Naive thymus-derived CD4-positive, alpha-beta T cell (primary cell): ENCODE measurements around the gene MMP23B. TPM values are rescaled to one million over a fixed set of nuclear protein-coding genes. Genes with fewer than 3 reads are reported as not detected.

ENCODE experiments used
- ATAC-seq: fragments of 150-1000 bp; cut with Tn5 transposase; 2 replicates; pipeline ENCODE4 v1.10.0; 2021; ENCODE audit warnings: mild to moderate bottlenecking, moderate library complexity
- CTCF ChIA-PET: fragments of 350-600 bp; sonication (Branson Sonifier 250); formaldehyde crosslinking; loops from one replicate; lab custom pipeline; 2021; ENCODE audit warnings: antibody characterized with exemption; lab: Charles Lee
- POLR2A ChIA-PET: fragments of 350-600 bp; sonication (Branson Sonifier 250); formaldehyde crosslinking; loops from one replicate; lab custom pipeline; 2021; ENCODE audit warnings: antibody characterized with exemption, inconsistent platforms; lab: Charles Lee
- DNase-seq, 9 donors: peaks; one replicate each; pipeline versions ENCODE4 v3.0.0 to v3.0.0-alpha.2; 2020 to 2022; ENCODE audit warnings: mixed read lengths in 1 of 9
- H3K27ac ChIP-seq: one replicate; pipeline ENCODE4 v1.7.0; 2013; ENCODE audit warnings: mild to moderate bottlenecking, low read depth, low read length, moderate library complexity
- H3K27me3 ChIP-seq, 2 donors: one replicate each; pipeline ENCODE4 v1.7.0; 2013; ENCODE audit warnings: low read length in 2 of 2, mild to moderate bottlenecking in 2 of 2, moderate library complexity in 2 of 2; ENCODE audit not compliant: control insufficient read depth in 2 of 2, insufficient read depth in 2 of 2
- H3K36me3 ChIP-seq, 3 experiments: 1 replicate in 2 of 3; 2 replicates in 1 of 3; pipeline ENCODE4 v1.7.0; 2013; ENCODE audit warnings: low read length in 3 of 3, mild to moderate bottlenecking in 3 of 3, moderate library complexity in 1 of 3; ENCODE audit not compliant: insufficient read depth in 3 of 3, control insufficient read depth in 2 of 3
- H3K4me1 ChIP-seq, 2 donors: one replicate each; pipeline ENCODE4 v1.7.0; 2013; ENCODE audit warnings: low read length in 2 of 2, mild to moderate bottlenecking in 2 of 2, moderate library complexity in 1 of 2; ENCODE audit not compliant: control insufficient read depth in 2 of 2, insufficient read depth in 2 of 2
- H3K4me3 ChIP-seq: 2 replicates; pipeline ENCODE4 v1.7.0; 2013; ENCODE audit warnings: mild to moderate bottlenecking, low read length
- H3K9me3 ChIP-seq, 3 experiments: 1 replicate in 2 of 3; 2 replicates in 1 of 3; pipeline ENCODE4 v1.7.0; 2013; ENCODE audit warnings: low read length in 3 of 3; ENCODE audit not compliant: control insufficient read depth in 2 of 3
- H3K27ac Mint-ChIP-seq, 9 donors: one replicate each; pipeline ENCODE4 v1.8.0; 2020 to 2022; ENCODE audit warnings: mixed read lengths in 9 of 9, mild to moderate bottlenecking in 8 of 9, moderate library complexity in 5 of 9, inconsistent platforms in 2 of 9
- H3K27me3 Mint-ChIP-seq, 5 donors: one replicate each; pipeline ENCODE4 v1.8.0; 2021 to 2022; ENCODE audit warnings: mixed read lengths in 5 of 5, mild to moderate bottlenecking in 1 of 5
- H3K36me3 Mint-ChIP-seq, 5 donors: one replicate each; pipeline ENCODE4 v1.8.0; 2020 to 2022; ENCODE audit warnings: mixed read lengths in 5 of 5, mild to moderate bottlenecking in 3 of 5, inconsistent platforms in 1 of 5
- H3K4me1 Mint-ChIP-seq, 7 donors: one replicate each; pipeline ENCODE4 v1.8.0; 2020 to 2022; ENCODE audit warnings: mixed read lengths in 7 of 7, mild to moderate bottlenecking in 3 of 7, inconsistent platforms in 1 of 7
- H3K4me3 Mint-ChIP-seq, 10 donors: one replicate each; pipeline ENCODE4 v1.8.0; 2020 to 2022; ENCODE audit warnings: mild to moderate bottlenecking in 10 of 10, mixed read lengths in 10 of 10, moderate library complexity in 6 of 10, inconsistent platforms in 2 of 10
- H3K9me3 Mint-ChIP-seq, 11 donors: one replicate each; pipeline ENCODE4 v1.8.0; 2020 to 2022; ENCODE audit warnings: mixed read lengths in 11 of 11, mild to moderate bottlenecking in 4 of 11, inconsistent platforms in 1 of 11, moderate library complexity in 1 of 11
- intact Hi-C, 2 donors: fragments of 100-400 bp; cut with micrococcal nuclease; formaldehyde crosslinking; loops; one replicate each; pipeline ENCODE4 v1.15.1; 2023
- polyA plus RNA-seq, 2 donors: library from polyadenylated mRNA; unstranded; fragments of 300-500 nt; fragmentation: Illumina TruSeq; gene quantifications; one replicate each; pipeline ENCODE4 v1.2.3, GENCODE V29; 2021
- total RNA-seq, 6 experiments: library from RNA in 5 of 6; stranded (reverse) in 5 of 6; gene quantifications; 1 replicate in 5 of 6; 2 replicates in 1 of 6; pipeline ENCODE4 v1.2.3 and lab custom pipeline; 2021 to 2026

MMP23B gene
- total and polyA plus RNA-seq, 7 experiments from 2014 or later = 2.7 to 12.8 (median 4.2) TPM; not detected in 2

DNA sequence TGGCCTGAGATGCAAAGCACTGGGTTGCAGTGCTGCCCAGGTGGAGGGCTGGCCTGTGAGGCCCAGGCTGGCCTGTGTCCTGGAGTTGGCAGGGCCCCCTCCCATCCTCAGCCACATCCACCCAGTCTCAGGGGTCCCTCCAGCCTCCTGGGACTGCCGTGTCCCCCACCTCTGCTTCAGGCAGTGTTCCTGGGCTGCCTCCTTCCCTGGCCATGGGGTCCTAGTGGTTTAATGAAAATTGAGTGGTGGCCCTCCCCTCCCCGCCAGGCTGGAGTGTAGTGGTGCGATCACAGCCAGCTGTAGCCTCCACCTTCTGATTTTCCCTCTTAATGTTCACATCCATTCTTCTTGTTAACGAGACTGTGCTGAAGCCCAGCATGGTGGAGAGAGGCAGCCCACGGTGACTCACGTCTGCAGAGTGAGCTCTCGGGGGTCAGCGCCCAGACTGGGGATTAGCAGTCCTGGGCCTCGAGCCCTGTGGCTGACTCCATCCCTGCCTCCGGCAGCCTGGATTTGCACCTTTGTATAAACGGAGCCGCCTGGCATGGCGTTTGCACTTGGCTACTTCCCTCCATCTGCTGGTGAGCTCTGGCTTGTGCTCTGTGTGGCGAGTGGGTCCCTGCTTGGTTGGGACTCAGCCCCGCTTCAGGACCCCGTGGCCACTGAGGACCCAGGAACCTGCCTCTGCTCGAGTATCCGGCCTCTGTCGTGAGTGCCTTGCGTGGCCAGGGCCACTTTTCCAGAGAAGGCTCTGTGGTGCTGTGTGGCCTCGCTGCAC, 9.8 kb upstream of the MMP23B start:
- H3K4me3 ChIP-seq = no peak overlapping the region
- H3K27me3 ChIP-seq = no peaks in the 10 kb centered on the region
- H3K36me3 ChIP-seq = no peaks in the 10 kb centered on the region
- POLR2A ChIA-PET = no interaction called here
- intact Hi-C loops = no loop called here
- Mint-ChIP-seq H3K27me3 (no peaks in the 10 kb centered on the region), H3K27ac (peak overlapping the region in 2 of 9 donors; percentile 11 to 41), H3K9me3 (no peaks in the 10 kb centered on the region), H3K36me3 (no peaks in the 10 kb centered on the region), H3K4me3 (peak overlapping the region in 2 of 10 donors; percentile 20 to 25), H3K4me1 (peaks cover 0 to 21% (median 6%) of the 10 kb centered on the region in 7 donors)
- DNase-seq (no peak), ATAC-seq (no peak)
- H3K9me3 ChIP-seq = no peaks in the 10 kb centered on the region
- no peak overlapping the region for H3K27ac ChIP-seq
- no peaks in the 10 kb centered on the region for H3K4me1 ChIP-seq
- CTCF ChIA-PET = no interaction called here

DNA sequence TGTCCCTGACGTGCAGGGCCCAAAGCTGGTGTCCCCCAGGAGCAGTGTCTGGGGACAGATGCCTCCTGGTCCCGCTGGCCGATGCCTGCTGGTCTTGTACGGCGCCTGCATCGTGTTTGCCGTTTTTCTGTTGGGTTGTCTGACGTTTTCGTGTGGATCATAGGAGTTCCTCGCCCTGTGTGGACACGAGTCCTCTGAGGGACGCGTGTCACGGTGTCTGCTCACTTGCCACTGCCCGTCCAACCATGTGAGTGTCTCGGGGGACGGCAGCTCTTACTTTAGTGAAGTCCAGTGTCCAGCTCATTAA, 9.2 kb upstream of the MMP23B start:
- Mint-ChIP-seq H3K27me3 (no peaks in the 10 kb centered on the region), H3K36me3 (no peaks in the 10 kb centered on the region), H3K4me3 (peak overlapping the region in 1 of 10 donors; percentile 36), H3K27ac (no peak overlapping the region), H3K4me1 (peaks cover 0 to 15% (median under 1%) of the 10 kb centered on the region in 7 donors), H3K9me3 (no peaks in the 10 kb centered on the region)
- no peaks in the 10 kb centered on the region for H3K27me3 ChIP-seq
- H3K36me3 ChIP-seq = no peaks in the 10 kb centered on the region
- no peaks in the 10 kb centered on the region for H3K9me3 ChIP-seq
- intact Hi-C loops = no loop called here
- ChIA-PET CTCF (no interaction called here), POLR2A (no interaction called here)
- H3K27ac ChIP-seq = no peak overlapping the region
- H3K4me3 ChIP-seq = no peak overlapping the region
- DNase-seq (no peak), ATAC-seq (no peak)
- H3K4me1 ChIP-seq = no peaks in the 10 kb centered on the region

DNA sequence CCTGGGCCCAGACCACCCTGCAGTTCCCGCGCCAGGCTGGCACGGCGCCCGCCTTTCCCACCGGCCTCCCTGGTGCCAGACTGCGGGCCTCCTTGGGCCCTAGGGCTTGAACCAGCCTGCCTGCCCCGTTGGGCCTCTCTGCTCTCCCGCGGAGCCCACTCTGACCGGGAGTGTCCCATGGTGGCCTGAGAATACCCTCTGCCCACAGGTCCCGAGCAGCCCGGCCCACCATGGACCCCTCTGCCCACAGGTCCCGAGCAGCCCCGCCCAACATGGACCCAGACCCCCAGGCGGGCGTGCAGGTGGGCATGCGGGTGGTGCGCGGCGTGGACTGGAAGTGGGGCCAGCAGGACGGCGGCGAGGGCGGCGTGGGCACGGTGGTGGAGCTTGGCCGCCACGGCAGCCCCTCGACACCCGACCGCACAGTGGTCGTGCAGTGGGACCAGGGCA, 8.8 kb upstream of the MMP23B start:
- Mint-ChIP-seq H3K27ac (no peak overlapping the region), H3K9me3 (no peaks in the 10 kb centered on the region), H3K36me3 (no peaks in the 10 kb centered on the region), H3K4me1 (peaks cover 0 to 15% (median 0%) of the 10 kb centered on the region in 7 donors), H3K27me3 (no peaks in the 10 kb centered on the region), H3K4me3 (no peak overlapping the region)
- Histone ChIP-seq H3K4me3 (no peak overlapping the region), H3K36me3 (no peaks in the 10 kb centered on the region), H3K4me1 (no peaks in the 10 kb centered on the region), H3K27ac (no peak overlapping the region), H3K27me3 (no peaks in the 10 kb centered on the region), H3K9me3 (no peaks in the 10 kb centered on the region)
- DNase-seq (peak in 1 of 9 donors; percentile 12), ATAC-seq (no peak)
- POLR2A ChIA-PET = no interaction called here
- CTCF ChIA-PET = no interaction called here
- intact Hi-C loops = no loop called here

DNA sequence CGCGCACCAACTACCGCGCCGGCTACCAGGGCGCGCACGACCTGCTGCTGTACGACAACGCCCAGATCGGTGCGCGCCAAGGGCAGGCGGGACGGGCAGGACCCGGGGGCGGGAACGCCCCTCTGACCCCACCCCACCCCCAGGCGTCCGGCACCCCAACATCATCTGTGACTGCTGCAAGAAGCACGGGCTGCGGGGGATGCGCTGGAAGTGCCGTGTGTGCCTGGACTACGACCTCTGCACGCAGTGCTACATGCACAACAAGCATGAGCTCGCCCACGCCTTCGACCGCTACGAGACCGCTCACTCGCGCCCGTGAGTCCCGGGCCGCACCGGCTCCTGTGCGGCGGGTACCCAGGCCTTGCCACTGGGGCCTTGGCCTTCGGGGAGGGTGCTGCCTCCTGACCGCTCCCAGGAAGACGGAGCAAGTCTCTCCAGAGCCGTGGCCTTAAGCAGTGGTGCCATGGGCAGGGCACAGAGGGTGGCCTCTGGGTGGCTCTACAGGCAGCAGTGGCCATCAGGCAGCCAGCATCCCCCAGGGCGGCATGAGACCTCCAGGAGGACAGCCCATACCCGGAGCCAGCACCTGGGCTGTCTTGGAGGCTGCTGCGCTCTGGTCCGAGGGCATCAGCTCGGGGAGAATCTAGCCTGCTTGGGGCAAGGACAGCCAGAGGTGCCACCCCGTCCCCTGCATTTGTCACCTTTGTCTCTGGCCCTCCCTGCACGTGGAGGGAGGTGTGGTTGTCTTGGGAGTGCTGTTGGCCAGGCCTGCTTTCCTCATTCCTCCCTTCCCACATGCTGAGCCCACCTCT, 8.1 kb upstream of the MMP23B start:
- Mint-ChIP-seq H3K4me3 (no peak overlapping the region), H3K27ac (no peak overlapping the region)
- H3K4me1 ChIP-seq = no peaks in the 10 kb centered on the region

DNA sequence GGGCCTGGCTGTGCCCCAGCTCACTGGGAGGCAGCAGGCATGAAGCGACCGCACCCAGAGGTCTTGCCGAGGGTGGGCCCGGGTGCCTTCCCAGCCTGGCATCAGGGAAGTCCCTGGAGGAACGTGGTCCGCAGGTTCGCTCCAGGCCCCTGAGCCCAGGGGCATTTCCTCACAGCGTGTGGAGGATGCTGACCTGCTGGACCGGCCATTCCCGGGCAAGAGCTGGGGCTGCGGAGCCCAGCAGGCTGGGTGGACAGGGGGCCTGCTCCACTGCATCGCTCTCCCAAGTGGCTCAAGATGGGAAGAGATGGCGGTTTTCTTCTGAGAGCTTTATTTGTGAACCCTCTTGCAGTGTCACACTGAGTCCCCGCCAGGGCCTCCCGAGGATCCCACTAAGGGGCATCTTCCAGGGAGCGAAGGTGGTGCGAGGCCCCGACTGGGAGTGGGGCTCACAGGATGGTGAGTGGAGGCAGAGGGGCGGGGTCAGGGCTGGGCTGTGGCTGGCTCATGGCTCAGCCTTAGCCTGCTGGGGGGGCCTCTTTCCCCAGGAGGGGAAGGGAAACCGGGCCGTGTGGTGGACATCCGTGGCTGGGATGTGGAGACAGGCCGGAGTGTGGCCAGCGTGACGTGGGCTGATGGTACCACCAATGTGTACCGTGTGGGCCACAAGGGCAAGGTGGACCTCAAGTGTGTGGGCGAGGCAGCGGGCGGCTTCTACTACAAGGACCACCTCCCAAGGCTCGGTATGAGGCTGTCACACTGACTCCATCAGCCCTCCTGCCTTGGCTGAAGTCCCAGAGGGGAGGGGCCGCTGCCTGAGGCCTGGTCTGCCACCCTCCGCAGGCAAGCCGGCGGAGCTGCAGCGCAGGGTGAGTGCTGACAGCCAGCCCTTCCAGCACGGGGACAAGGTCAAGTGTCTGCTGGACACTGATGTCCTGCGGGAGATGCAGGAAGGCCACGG, 7.2 kb upstream of the MMP23B start:
- DNase-seq (no peak), ATAC-seq (no peak)
- no peaks in the 10 kb centered on the region for H3K4me1 ChIP-seq
- Mint-ChIP-seq H3K36me3 (no peaks in the 10 kb centered on the region), H3K4me1 (peaks cover 0 to 15% (median 0%) of the 10 kb centered on the region in 7 donors), H3K4me3 (no peak overlapping the region), H3K9me3 (no peaks in the 10 kb centered on the region), H3K27me3 (no peaks in the 10 kb centered on the region), H3K27ac (peak overlapping the region in 1 of 9 donors; percentile 43)
- POLR2A ChIA-PET = interaction anchor here (3.2 kb wide), 1 partner anchor 10 kb away, joined by 24 read pairs; the partner anchor contains the start of gene MIB2
- no peaks in the 10 kb centered on the region for H3K9me3 ChIP-seq
- intact Hi-C loops = no loop called here
- no peak overlapping the region for H3K4me3 ChIP-seq
- no peaks in the 10 kb centered on the region for H3K36me3 ChIP-seq
- CTCF ChIA-PET = no interaction called here
- no peaks in the 10 kb centered on the region for H3K27me3 ChIP-seq
- no peak overlapping the region for H3K27ac ChIP-seq

More for the DNA sequence above, 8.1 kb upstream of the MMP23B start:
- Histone ChIP-seq H3K4me3 (no peak overlapping the region), H3K36me3 (no peaks in the 10 kb centered on the region), H3K27me3 (no peaks in the 10 kb centered on the region), H3K27ac (no peak overlapping the region), H3K9me3 (no peaks in the 10 kb centered on the region)
- ChIA-PET CTCF (no interaction called here), POLR2A (interaction anchor here (3.2 kb wide), 1 partner anchor 9 kb away, joined by 24 read pairs; the partner anchor contains the start of gene MIB2)
- ATAC-seq (no peak), DNase-seq (no peak)
- peaks cover 0 to 15% (median 0%) of the 10 kb centered on the region in 7 donors for H3K4me1 Mint-ChIP-seq
- intact Hi-C loops = no loop called here
- no peaks in the 10 kb centered on the region for H3K36me3 Mint-ChIP-seq
- no peaks in the 10 kb centered on the region for H3K9me3 Mint-ChIP-seq
- no peaks in the 10 kb centered on the region for H3K27me3 Mint-ChIP-seq

DNA sequence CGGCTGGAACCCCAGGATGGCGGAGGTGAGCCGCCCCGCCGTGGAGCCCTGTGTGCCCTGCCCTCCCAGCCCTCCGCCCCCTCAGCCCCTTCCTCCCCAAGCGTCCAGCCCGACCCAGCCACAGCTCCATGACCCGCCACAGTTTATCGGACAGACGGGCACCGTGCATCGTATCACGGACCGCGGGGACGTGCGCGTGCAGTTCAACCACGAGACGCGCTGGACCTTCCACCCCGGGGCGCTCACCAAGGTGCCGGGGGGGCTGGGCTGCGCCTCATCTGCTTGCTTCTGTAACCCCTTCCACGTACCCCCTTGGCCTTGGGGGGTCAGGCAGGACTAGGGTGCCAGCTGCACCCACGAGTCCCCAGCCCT, 6.6 kb upstream of the MMP23B start:
- Histone ChIP-seq H3K27me3 (no peaks in the 10 kb centered on the region), H3K36me3 (no peaks in the 10 kb centered on the region), H3K9me3 (no peaks in the 10 kb centered on the region), H3K27ac (no peak overlapping the region), H3K4me3 (no peak overlapping the region), H3K4me1 (no peaks in the 10 kb centered on the region)
- CTCF ChIA-PET = no interaction called here
- Mint-ChIP-seq H3K27me3 (peaks cover 0 to 2% (median 0%) of the 10 kb centered on the region in 5 donors), H3K4me1 (peaks cover 0 to 19% (median 3%) of the 10 kb centered on the region in 7 donors), H3K27ac (no peak overlapping the region), H3K4me3 (no peak overlapping the region), H3K36me3 (peaks cover 0 to 2% (median 0%) of the 10 kb centered on the region in 5 donors), H3K9me3 (peaks cover 0 to 4% (median 0%) of the 10 kb centered on the region in 11 donors)
- no peak for ATAC-seq
- intact Hi-C loops = no loop called here
- POLR2A ChIA-PET = interaction anchor here (3.2 kb wide), 1 partner anchor 10 kb away, joined by 24 read pairs; the partner anchor contains the start of gene MIB2
- no peak for DNase-seq
